Testis (tissue), 3 donors: ENCODE data around the gene DDIT3. TPM values are rescaled to one million over a fixed set of nuclear protein-coding genes. Genes with fewer than 3 reads are reported as not detected.
A peak's percentile ranks its signal among the peaks of the same experiment; 100 is the strongest.

ENCODE experiments used
- DNase-seq: peaks from one replicate; pipeline ENCODE4 v3.0.0-alpha.2; 2019
- H3K27ac ChIP-seq, 2 donors: fragments of 200-600 bp; sonication (generic); one replicate each; pipeline ENCODE4 v1.5.1; 2019
- H3K27me3 ChIP-seq: fragments of 200-600 bp; sonication (generic); one replicate; pipeline ENCODE4 v1.5.1; 2019
- H3K36me3 ChIP-seq: fragments of 200-600 bp; sonication (generic); one replicate; pipeline ENCODE4 v1.5.1; 2017; ENCODE audit warnings: low read depth; ENCODE audit errors: missing control alignments
- H3K4me1 ChIP-seq: fragments of 200-600 bp; sonication (generic); one replicate; pipeline ENCODE4 v1.5.1; 2019
- H3K4me3 ChIP-seq, 2 donors: fragments of 200-600 bp; sonication (generic); one replicate each; pipeline ENCODE4 v1.5.1; 2017 to 2019
- H3K9me3 ChIP-seq: fragments of 200-600 bp; sonication (generic); one replicate; pipeline ENCODE4 v1.5.1; 2017
- POLR2A ChIP-seq: fragments of 450-650 bp; IDR thresholded peaks from one replicate; pipeline ENCODE4 v1.6.1; 2017; ENCODE audit warnings: antibody characterized with exemption, mild to moderate bottlenecking, moderate library complexity
- WGBS, 2 donors: methylation state at CpG; one replicate each; pipeline ENCODE4 v1.1.5; 2018; 5-methylcytosine and 5-hydroxymethylcytosine counted together
- intact Hi-C: fragments of 100-400 bp; cut with DNase I; formaldehyde crosslinking; loops from one replicate; pipeline ENCODE4 v1.15.1; 2023; ENCODE audit warnings: low total_unique reads
- polyA plus RNA-seq: library from polyadenylated mRNA; stranded (reverse); fragments of 350-450 nt; fragmentation: Illumina TruSeq; extraction: RNeasy Lipid Tissue Mini Kit (QIAGEN cat#74804); gene quantifications from one replicate; pipeline ENCODE4 v1.2.3, GENCODE V29; 2014; ENCODE audit warnings: low read depth, low replicate concordance; ENCODE audit not compliant: insufficient read depth
- total RNA-seq, 2 donors: library from RNA; depleted of rRNA; stranded (reverse); fragments of >200 nt; gene quantifications; one replicate each; pipeline ENCODE4 v1.2.3, GENCODE V29; 2016
- TF ChIP-seq, protein P1 (sequence below), 3 experiments: fragments of 450-650 bp in 2 of 3; fragments of 200-600 bp in 1 of 3; sonication (generic) in 1 of 3; IDR thresholded peaks; one replicate each; pipeline ENCODE4 v1.5.1; 2016 to 2019; ENCODE audit warnings: antibody characterized with exemption in 3 of 3, mild to moderate bottlenecking in 2 of 3, moderate library complexity in 1 of 3

DDIT3 gene
- total and polyA plus RNA-seq, 3 donors from 2014 or later, result 44.2 to 63.9 (median 45.6) TPM

- Histone ChIP-seq H3K4me1 (peaks cover 6% of the 10 kb centered on the region), H3K27me3 (no peaks in the 10 kb centered on the region), H3K36me3 (no peaks in the 10 kb centered on the region), H3K4me3 (no peak overlapping the region), H3K9me3 (no peaks in the 10 kb centered on the region), H3K27ac (no peak overlapping the region)
- TF ChIP-seq, protein P1, sequence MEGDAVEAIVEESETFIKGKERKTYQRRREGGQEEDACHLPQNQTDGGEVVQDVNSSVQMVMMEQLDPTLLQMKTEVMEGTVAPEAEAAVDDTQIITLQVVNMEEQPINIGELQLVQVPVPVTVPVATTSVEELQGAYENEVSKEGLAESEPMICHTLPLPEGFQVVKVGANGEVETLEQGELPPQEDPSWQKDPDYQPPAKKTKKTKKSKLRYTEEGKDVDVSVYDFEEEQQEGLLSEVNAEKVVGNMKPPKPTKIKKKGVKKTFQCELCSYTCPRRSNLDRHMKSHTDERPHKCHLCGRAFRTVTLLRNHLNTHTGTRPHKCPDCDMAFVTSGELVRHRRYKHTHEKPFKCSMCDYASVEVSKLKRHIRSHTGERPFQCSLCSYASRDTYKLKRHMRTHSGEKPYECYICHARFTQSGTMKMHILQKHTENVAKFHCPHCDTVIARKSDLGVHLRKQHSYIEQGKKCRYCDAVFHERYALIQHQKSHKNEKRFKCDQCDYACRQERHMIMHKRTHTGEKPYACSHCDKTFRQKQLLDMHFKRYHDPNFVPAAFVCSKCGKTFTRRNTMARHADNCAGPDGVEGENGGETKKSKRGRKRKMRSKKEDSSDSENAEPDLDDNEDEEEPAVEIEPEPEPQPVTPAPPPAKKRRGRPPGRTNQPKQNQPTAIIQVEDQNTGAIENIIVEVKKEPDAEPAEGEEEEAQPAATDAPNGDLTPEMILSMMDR (IDR thresholded peaks at IDR 0.05), result no peak
- no peak for TF ChIP-seq POLR2A
- 81 to 89% methylated on average over 3 of the region's 3 CpGs for WGBS, 2 donors
- no peak for DNase-seq
- intact Hi-C loops, result no loop called here
These were observed 31.5 kb upstream of the DDIT3 start for GRCh38 chr12:57551637-57552305.

- Histone ChIP-seq H3K9me3 (no peaks in the 10 kb centered on the region), H3K36me3 (no peaks in the 10 kb centered on the region), H3K27me3 (no peaks in the 10 kb centered on the region), H3K4me1 (peaks cover 11% of the 10 kb centered on the region), H3K27ac (no peak overlapping the region), H3K4me3 (peak overlapping the region in 1 of 2 donors; percentile 50)
- TF ChIP-seq, protein P1 (IDR thresholded peaks at IDR 0.05), result no peak
- no peak for TF ChIP-seq POLR2A
- DNase-seq, result no peak
- 35 to 71% methylated on average over 7 of the region's 7 CpGs for WGBS, 2 donors
- intact Hi-C loops, result no loop called here
These were observed 30.6 kb upstream of the DDIT3 start for GRCh38 chr12:57550641-57551549.

- no peak for TF ChIP-seq POLR2A
- TF ChIP-seq, protein P1 (IDR thresholded peaks at IDR 0.05), result no peak
- H3K9me3 ChIP-seq, result no peaks in the 10 kb centered on the region
- no peaks in the 10 kb centered on the region for H3K27me3 ChIP-seq
- DNase-seq, result peak; percentile 52
- H3K4me1 ChIP-seq, result peaks cover 15% of the 10 kb centered on the region
- intact Hi-C loops, result no loop called here
- H3K4me3 ChIP-seq, result peak within 1 kb of the TSS; percentile 41 to 50
- H3K27ac ChIP-seq, result no peak within 1 kb of the TSS
- 5 to 14% methylated on average over 24 to 52 of the region's 52 CpGs for WGBS, 2 donors
- no peaks in the 10 kb centered on the region for H3K36me3 ChIP-seq
These were observed 29.8 kb upstream of the DDIT3 start, which contains the start of gene KIF5A for GRCh38 chr12:57549909-57550640. TSS of gene KIF5A (plus strand) at chr12:57550044. CDS start at chr12:57550272, 228 bp downstream.

DNA sequence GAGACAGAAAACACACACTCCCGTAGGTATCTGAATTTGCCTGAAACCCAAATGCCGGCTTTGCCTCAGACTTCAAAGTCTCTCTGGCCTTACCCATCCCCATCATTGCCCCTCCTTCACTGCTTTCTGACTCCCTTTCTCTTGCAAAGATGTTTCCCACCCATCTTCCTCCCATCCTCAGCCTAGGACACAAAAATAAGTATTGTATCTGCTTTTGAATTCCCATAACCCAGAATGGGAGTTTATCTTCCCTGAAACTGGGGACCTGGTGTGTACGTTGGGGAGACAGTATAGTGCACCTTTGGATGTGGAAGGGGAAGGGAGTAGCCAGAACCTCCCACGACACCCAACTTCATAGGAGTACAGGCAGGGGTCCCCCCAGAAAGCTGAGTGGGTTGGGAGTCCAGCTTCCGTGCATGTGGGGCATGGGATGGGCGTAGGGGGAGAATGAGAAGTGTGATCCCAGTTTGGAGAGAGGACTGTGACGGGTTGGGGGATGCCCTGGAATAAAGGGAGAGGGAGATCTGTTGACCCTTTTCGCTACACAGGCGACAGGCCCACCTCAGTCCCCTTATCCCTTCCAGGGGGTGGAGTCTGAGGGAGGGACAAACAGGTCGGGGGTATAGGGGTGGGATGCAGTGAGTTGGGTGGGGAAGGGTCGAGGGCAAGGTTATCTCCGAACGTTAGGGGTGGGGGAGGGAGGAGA, 29.0 kb upstream of the DDIT3 start:
- Histone ChIP-seq H3K27ac (no peak overlapping the region), H3K4me3 (peak overlapping the region; percentile 41 to 50), H3K4me1 (peaks cover 15% of the 10 kb centered on the region), H3K27me3 (no peaks in the 10 kb centered on the region), H3K9me3 (no peaks in the 10 kb centered on the region), H3K36me3 (no peaks in the 10 kb centered on the region)
- no peak for DNase-seq
- TF ChIP-seq, protein P1 (IDR thresholded peaks at IDR 0.05), result no peak
- no peak for TF ChIP-seq POLR2A
- WGBS, 2 donors, result 22 to 26% methylated on average over 13 of the region's 13 CpGs
- intact Hi-C loops, result no loop called here
